GM23248 (cell line): ENCODE measurements around the gene THAP7. TPM values are rescaled to one million over a fixed set of nuclear protein-coding genes. Genes with fewer than 3 reads are reported as not detected.

ENCODE experiments used
- DNase-seq: peaks from one replicate; pipeline ENCODE4 v3.0.0-alpha.2; 2015
- H2AFZ ChIP-seq: fragments of 200-600 bp; sonication (generic); 2 replicates; pipeline ENCODE4 v1.6.1; 2016; ENCODE audit warnings: antibody characterized with exemption
- H3F3A ChIP-seq: fragments of 200-600 bp; sonication (generic); 2 replicates; pipeline ENCODE4 v1.6.1; 2016; ENCODE audit warnings: mild to moderate bottlenecking, antibody characterized with exemption, mixed run types; ENCODE audit not compliant: insufficient read depth
- H3K27ac ChIP-seq: fragments of 200-600 bp; sonication (generic); 2 replicates; pipeline ENCODE4 v1.5.1; 2016; ENCODE audit warnings: mild to moderate bottlenecking
- H3K27me3 ChIP-seq: fragments of 200-600 bp; sonication (generic); replicated peaks from 2 replicates; pipeline ENCODE4 v1.6.1; 2016; ENCODE audit warnings: mild to moderate bottlenecking; ENCODE audit not compliant: insufficient read depth
- H3K36me3 ChIP-seq: fragments of 200-600 bp; sonication (generic); 2 replicates; pipeline ENCODE4 v1.6.1; 2016; ENCODE audit warnings: low read depth, mild to moderate bottlenecking
- H3K4me1 ChIP-seq: fragments of 200-600 bp; sonication (generic); 2 replicates; pipeline ENCODE4 v1.6.1; 2016; ENCODE audit warnings: mild to moderate bottlenecking; ENCODE audit not compliant: insufficient read depth
- H3K4me2 ChIP-seq: fragments of 200-600 bp; sonication (generic); one replicate; pipeline ENCODE4 v1.6.1; 2016; ENCODE audit warnings: mild to moderate bottlenecking; ENCODE audit not compliant: unreplicated experiment
- H3K4me3 ChIP-seq: fragments of 200-600 bp; sonication (generic); 2 replicates; pipeline ENCODE4 v1.5.1; 2016; ENCODE audit warnings: mild to moderate bottlenecking
- H3K79me2 ChIP-seq: fragments of 200-600 bp; sonication (generic); 2 replicates; pipeline ENCODE4 v1.6.1; 2016; ENCODE audit warnings: mild to moderate bottlenecking; ENCODE audit not compliant: insufficient read depth
- H3K9ac ChIP-seq: fragments of 200-600 bp; sonication (generic); 2 replicates; pipeline ENCODE4 v1.6.1; 2016; ENCODE audit warnings: mild to moderate bottlenecking
- H3K9me2 ChIP-seq: fragments of 200-600 bp; sonication (generic); 2 replicates; pipeline ENCODE4 v1.6.1; 2016; ENCODE audit warnings: mixed run types, mild to moderate bottlenecking, moderate library complexity; ENCODE audit not compliant: insufficient read depth
- H3K9me3 ChIP-seq: fragments of 200-600 bp; sonication (generic); one replicate; pipeline ENCODE4 v1.6.1; 2017; ENCODE audit warnings: low read depth
- H4K20me1 ChIP-seq: fragments of 200-600 bp; sonication (generic); 2 replicates; pipeline ENCODE4 v1.6.0; 2016; ENCODE audit not compliant: insufficient read depth
- EZH2 ChIP-seq: fragments of 200-600 bp; sonication (generic); IDR thresholded peaks from 2 replicates; pipeline ENCODE4 v1.6.1; 2018; ENCODE audit warnings: antibody characterized with exemption, mild to moderate bottlenecking; ENCODE audit not compliant: insufficient read depth, poor library complexity, severe bottlenecking
- EZH2phosphoT487 ChIP-seq: fragments of 200-600 bp; sonication (generic); IDR thresholded peaks from 2 replicates; pipeline ENCODE4 v1.6.1; 2018; ENCODE audit warnings: antibody characterized with exemption, moderate library complexity, mild to moderate bottlenecking, low read depth; ENCODE audit not compliant: insufficient read depth
- WGBS, 2 experiments: methylation state at CpG; one replicate each; pipeline ENCODE4 v1.1.6; 2015 to 2017; ENCODE audit warnings: low lambda C conversion rate in 2 of 2, low coverage in 1 of 2; ENCODE audit errors: missing lambda C conversion rate in 2 of 2; 5-methylcytosine and 5-hydroxymethylcytosine counted together
- in situ Hi-C: fragments of 300-500 bp; cut with MboI; formaldehyde crosslinking; loops from 2 replicates; pipeline ENCODE4 v1.15.0; 2020
- microRNA counts: library from miRNA; unstranded; fragments of <30 nt; microRNA quantifications from one replicate; lab custom pipeline; 2016
- microRNA-seq: library from miRNA; unstranded; fragments of <30 nt; microRNA quantifications from one replicate; pipeline ENCODE4, GENCODE V29; 2016; ENCODE audit warnings: borderline number of aligned reads
- polyA plus RNA-seq: library from polyadenylated mRNA; unstranded; fragments of >200 nt; fragmentation: Nextera tagmentation; extraction: Ambion mirVana; gene quantifications from 2 replicates; pipeline ENCODE4 v1.2.1, GENCODE V29; 2016
- small RNA-seq: library from RNA; depleted of rRNA; stranded (forward); fragments of <200 nt; gene quantifications from one replicate; pipeline ENCODE3, GENCODE V24; 2014; ENCODE audit warnings: low read depth, low replicate concordance
- total RNA-seq: library from RNA; depleted of rRNA; stranded (reverse); fragments of >200 nt; shearing (Covaris generic); gene quantifications from 2 replicates; pipeline ENCODE4 v1.2.3, GENCODE V29; 2014; rRNA removed

The THAP7 gene
- total and polyA plus RNA-seq, 2 experiments from 2014 or later, result 27.5 to 32.5 TPM

DNA sequence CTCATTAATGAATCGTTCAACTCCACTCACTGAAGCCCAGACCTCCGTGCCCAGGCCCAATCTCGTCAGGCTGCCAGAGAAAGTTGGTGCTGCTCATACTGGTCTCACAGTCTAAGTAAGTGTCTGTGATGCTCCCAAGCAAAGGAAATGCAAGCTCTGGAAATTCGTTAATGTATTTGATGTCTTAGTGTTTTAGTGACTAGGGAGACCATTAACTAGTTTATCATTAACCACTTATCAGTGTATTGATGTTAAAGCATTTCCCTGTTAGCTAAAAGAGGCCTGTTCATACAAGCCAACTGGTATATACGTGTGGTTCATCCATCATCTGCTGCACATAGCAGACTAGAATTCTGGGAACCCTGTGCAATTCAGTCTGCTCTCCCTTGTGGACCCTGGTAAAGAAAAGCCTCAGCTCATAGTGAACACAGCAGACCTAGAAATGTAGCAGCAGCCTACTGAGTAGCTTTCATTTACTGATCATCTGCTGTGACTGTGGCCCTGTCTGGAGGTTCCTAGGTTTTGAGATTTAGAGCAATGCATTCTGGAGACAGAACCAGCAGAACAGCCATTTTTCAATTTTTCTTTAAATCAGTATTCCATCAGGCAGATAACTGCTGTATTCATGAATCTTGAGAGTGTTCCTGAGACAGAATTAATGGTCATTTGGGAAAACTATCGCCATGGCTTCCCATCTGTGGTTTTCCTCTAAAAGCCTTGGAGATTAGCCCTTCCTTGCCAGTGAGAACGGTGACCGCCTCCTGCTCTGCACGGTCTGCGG lies 50.6 kb downstream of the THAP7 start:
- H3K79me2 ChIP-seq, result peaks cover 87% of the 10 kb centered on the region

GRCh38 chr22:20949698-20950183 lies 52.2 kb downstream of the THAP7 start:
- H3K9me2 ChIP-seq, result no peaks in the 10 kb centered on the region
- H3K27me3 ChIP-seq, result no peaks in the 10 kb centered on the region
- H3K9ac ChIP-seq, result no peak overlapping the region
- peaks cover 39% of the 10 kb centered on the region; the same call in 1 of the 2 replicates for H4K20me1 ChIP-seq
- no peaks in the 10 kb centered on the region for H3K9me3 ChIP-seq
- TF ChIP-seq EZH2phosphoT487 (no peak), EZH2 (no peak)
- no peak overlapping the region for H2AFZ ChIP-seq
- peaks cover 31% of the 10 kb centered on the region for H3K36me3 ChIP-seq
- peaks cover 11% of the 10 kb centered on the region; the same call in 1 of the 2 replicates for H3F3A ChIP-seq
- no peak overlapping the region for H3K4me2 ChIP-seq
- H3K79me2 ChIP-seq, result peaks cover 100% of the 10 kb centered on the region
- WGBS, 2 experiments, result 92 to 93% methylated on average over 13 of the region's 13 CpGs
- DNase-seq, result no peak
- H3K27ac ChIP-seq, result no peak overlapping the region
- no peak overlapping the region for H3K4me3 ChIP-seq
- in situ Hi-C loops, result no loop called here
- peaks cover 24% of the 10 kb centered on the region for H3K4me1 ChIP-seq

More for the DNA sequence above, 50.6 kb downstream of the THAP7 start:
- no peak overlapping the region for H3K27ac ChIP-seq
- H3K27me3 ChIP-seq, result no peaks in the 10 kb centered on the region
- H3K4me2 ChIP-seq, result no peak overlapping the region
- H4K20me1 ChIP-seq, result peaks cover 29% of the 10 kb centered on the region; the same call in 1 of the 2 replicates
- in situ Hi-C loops, result no loop called here
- H2AFZ ChIP-seq, result no peak overlapping the region
- WGBS, 2 experiments, result 91 to 92% methylated on average over 10 of the region's 10 CpGs
- TF ChIP-seq EZH2phosphoT487 (no peak), EZH2 (no peak)
- 0 out of 2 replicates have a peak, but pooled peaks cover 7% of the 10 kb centered on the region for H3F3A ChIP-seq
- H3K36me3 ChIP-seq, result peaks cover 31% of the 10 kb centered on the region
- no peak overlapping the region for H3K4me3 ChIP-seq
- H3K9me3 ChIP-seq, result no peaks in the 10 kb centered on the region
- no peaks in the 10 kb centered on the region for H3K9me2 ChIP-seq
- DNase-seq, result no peak
- peaks cover 15% of the 10 kb centered on the region for H3K4me1 ChIP-seq
- H3K9ac ChIP-seq, result no peak overlapping the region

MicroRNA genes within 50 kb of the gene (microRNA counts, 767-probe panel; counts per million panel counts)
- 447 counts per million, percentile 86 among the panel's probes with 10 or more counts for microRNA hsa-miR-649 (lab: Ali Mortazavi, UCI)

Small RNA genes within 50 kb of the gene (microRNA-seq; reads per million reads assigned to microRNA genes)
- gene MIR649, result not detected

Small RNA genes within 50 kb of the gene (small RNA-seq; reads per million reads assigned to genes)
- gene MIR649, result not detected

Other genes with a start within 250 kb of the THAP7 start
- not detected in 2 replicates for gene SERPIND1, start 228.0 kb downstream of the THAP7 start, total RNA-seq
- 0.13 and 0.26 TPM in 2 replicates for gene SERPIND1, start 228.0 kb downstream of the THAP7 start, polyA plus RNA-seq
- gene PI4KA, start 143.3 kb downstream of the THAP7 start, total RNA-seq, result 31.1 and 36.5 TPM in 2 replicates
- 29.7 and 34.5 TPM in 2 replicates for gene PI4KA, start 143.3 kb downstream of the THAP7 start, polyA plus RNA-seq
- 10.4 and 13.8 TPM in 2 replicates for gene SNAP29, start 143.1 kb downstream of the THAP7 start, total RNA-seq
- gene SNAP29, start 143.1 kb downstream of the THAP7 start, polyA plus RNA-seq, result 35.8 and 40.9 TPM in 2 replicates
- gene CRKL, start 84.7 kb downstream of the THAP7 start, total RNA-seq, result 39.8 and 42.5 TPM in 2 replicates
- 26.7 and 27.1 TPM in 2 replicates for gene CRKL, start 84.7 kb downstream of the THAP7 start, polyA plus RNA-seq
- gene AIFM3, start 34.9 kb downstream of the THAP7 start, total RNA-seq, result 0.65 TPM in 1 of 2 replicates, not detected in the other
- 0.16 TPM in 1 of 2 replicates, not detected in the other for gene AIFM3, start 34.9 kb downstream of the THAP7 start, polyA plus RNA-seq
- 71.5 and 80.1 TPM in 2 replicates for gene LZTR1, start 19.8 kb downstream of the THAP7 start, total RNA-seq
- gene LZTR1, start 19.8 kb downstream of the THAP7 start, polyA plus RNA-seq, result 26.8 and 29.7 TPM in 2 replicates
- gene P2RX6, start 13.0 kb upstream of the THAP7 start, total RNA-seq, result 1.6 TPM in 2 replicates
- gene P2RX6, start 13.0 kb upstream of the THAP7 start, polyA plus RNA-seq, result 2.2 and 2.4 TPM in 2 replicates
- gene SLC7A4, start 30.4 kb upstream of the THAP7 start, total RNA-seq, result not detected in 2 replicates
- 0.13 TPM in 1 of 2 replicates, not detected in the other for gene SLC7A4, start 30.4 kb upstream of the THAP7 start, polyA plus RNA-seq
- gene LRRC74B, start 43.8 kb upstream of the THAP7 start, total RNA-seq, result under 0.01 TPM in 1 of 2 replicates, not detected in the other
- not detected in 2 replicates for gene LRRC74B, start 43.8 kb upstream of the THAP7 start, polyA plus RNA-seq